ENCODE measurements around the gene MYH13. TPM values are rescaled to one million over a fixed set of nuclear protein-coding genes. Genes with fewer than 3 reads are reported as not detected.

Gene MYH13
- total RNA-seq: 0.18 TPM

GRCh38 chr17:10372906-10373305 lies at the start of gene MYH13:
Gene MYH13 (minus strand): TSS chr17:10373006. CDS start chr17:10364530, 8,476 bp downstream.

GRCh38 chr17:10421900-10422542 lies 49.2 kb upstream of the MYH13 start, which contains the start of gene MYH8:
Gene MYH8 (minus strand): TSS chr17:10421950. CDS start chr17:10420227, 1,723 bp downstream.

Other genes starting within 250 kb of the MYH13 start
- 37.9 TPM for gene GAS7, start 174.4 kb downstream of the MYH13 start, total RNA-seq
- gene MYH8, start 48.9 kb upstream of the MYH13 start, total RNA-seq: 1,213 TPM
- 0.99 TPM for gene MYH4, start 96.6 kb upstream of the MYH13 start, total RNA-seq
- 1.5 TPM for gene MYH1, start 145.5 kb upstream of the MYH13 start, total RNA-seq
- gene MYH2, start 176.7 kb upstream of the MYH13 start, total RNA-seq: 137 TPM

Measured in metanephros (tissue), 1 donor.